ENCODE results near the gene MAGI1. TPM values are rescaled to one million over a fixed set of nuclear protein-coding genes. Genes with fewer than 3 reads are reported as not detected.
A peak's percentile ranks its signal among the peaks of the same experiment; 100 is the strongest.

MAGI1 gene
- total RNA-seq, 1 donor from 2014 or later = 49.8 TPM

GRCh38 chr3:65701516-65701915 lies 337.2 kb downstream of the MAGI1 start:
- Mint-ChIP-seq H3K4me3 (no peak overlapping the region), H3K9me3 (no peaks in the 10 kb centered on the region), H3K4me1 (no peaks in the 10 kb centered on the region), H3K27ac (ENCODE audit: unreplicated experiment) (no peak overlapping the region), H3K27me3 (ENCODE audit: low read depth) (no peaks in the 10 kb centered on the region), H3K36me3 (ENCODE audit: low read depth) (peaks cover 3% of the 10 kb centered on the region)
- TF ChIP-seq, protein P1, sequence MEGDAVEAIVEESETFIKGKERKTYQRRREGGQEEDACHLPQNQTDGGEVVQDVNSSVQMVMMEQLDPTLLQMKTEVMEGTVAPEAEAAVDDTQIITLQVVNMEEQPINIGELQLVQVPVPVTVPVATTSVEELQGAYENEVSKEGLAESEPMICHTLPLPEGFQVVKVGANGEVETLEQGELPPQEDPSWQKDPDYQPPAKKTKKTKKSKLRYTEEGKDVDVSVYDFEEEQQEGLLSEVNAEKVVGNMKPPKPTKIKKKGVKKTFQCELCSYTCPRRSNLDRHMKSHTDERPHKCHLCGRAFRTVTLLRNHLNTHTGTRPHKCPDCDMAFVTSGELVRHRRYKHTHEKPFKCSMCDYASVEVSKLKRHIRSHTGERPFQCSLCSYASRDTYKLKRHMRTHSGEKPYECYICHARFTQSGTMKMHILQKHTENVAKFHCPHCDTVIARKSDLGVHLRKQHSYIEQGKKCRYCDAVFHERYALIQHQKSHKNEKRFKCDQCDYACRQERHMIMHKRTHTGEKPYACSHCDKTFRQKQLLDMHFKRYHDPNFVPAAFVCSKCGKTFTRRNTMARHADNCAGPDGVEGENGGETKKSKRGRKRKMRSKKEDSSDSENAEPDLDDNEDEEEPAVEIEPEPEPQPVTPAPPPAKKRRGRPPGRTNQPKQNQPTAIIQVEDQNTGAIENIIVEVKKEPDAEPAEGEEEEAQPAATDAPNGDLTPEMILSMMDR (conservative IDR thresholded peaks at IDR 0.05) = no peak
- no peak for DNase-seq (ENCODE audit: low read depth, low spot score)

- Mint-ChIP-seq H3K4me3 (no peak overlapping the region), H3K27ac (ENCODE audit: unreplicated experiment) (no peak overlapping the region), H3K4me1 (peaks cover 6% of the 10 kb centered on the region), H3K36me3 (ENCODE audit: low read depth) (no peaks in the 10 kb centered on the region), H3K27me3 (ENCODE audit: low read depth) (no peaks in the 10 kb centered on the region), H3K9me3 (peaks cover 2% of the 10 kb centered on the region)
- no peak for DNase-seq (ENCODE audit: low read depth, low spot score)
- TF ChIP-seq, protein P1 (conservative IDR thresholded peaks at IDR 0.05) = peak; percentile 26
Observed at GRCh38 chr3:65689436-65689835, 349.3 kb downstream of the MAGI1 start.

DNA sequence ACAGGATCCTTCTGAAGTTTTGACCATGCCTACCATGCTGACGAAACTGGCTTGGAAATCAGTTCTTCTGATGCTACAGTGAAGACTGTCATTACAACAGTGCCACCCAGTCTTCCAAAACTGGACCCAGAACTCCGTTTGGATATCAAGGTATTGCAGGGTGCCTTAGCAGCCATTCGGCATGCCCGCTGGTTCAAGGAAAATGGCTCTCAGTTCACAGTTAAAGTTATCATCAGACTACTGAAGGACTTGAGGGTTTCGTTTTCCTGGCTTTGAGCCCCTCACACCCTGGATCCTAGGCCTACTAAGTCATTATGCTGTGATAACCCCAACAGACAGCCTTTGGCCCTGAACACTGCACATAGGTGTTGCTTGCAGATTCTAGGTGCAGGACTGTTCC lies 351.0 kb downstream of the MAGI1 start:
- H3K9me3 Mint-ChIP-seq = peaks cover 2% of the 10 kb centered on the region
- no peak for DNase-seq (ENCODE audit: low read depth, low spot score)
- no peak overlapping the region for H3K4me3 Mint-ChIP-seq
- peaks cover 6% of the 10 kb centered on the region for H3K4me1 Mint-ChIP-seq
- no peaks in the 10 kb centered on the region for H3K36me3 Mint-ChIP-seq (ENCODE audit: low read depth)
- TF ChIP-seq, protein P1 (conservative IDR thresholded peaks at IDR 0.05) = no peak
- no peak overlapping the region for H3K27ac Mint-ChIP-seq (ENCODE audit: unreplicated experiment)
- no peaks in the 10 kb centered on the region for H3K27me3 Mint-ChIP-seq (ENCODE audit: low read depth)

GRCh38 chr3:65685621-65686235 lies 353.0 kb downstream of the MAGI1 start:
- Mint-ChIP-seq H3K4me3 (no peak overlapping the region), H3K9me3 (peaks cover 2% of the 10 kb centered on the region), H3K27ac (ENCODE audit: unreplicated experiment) (no peak overlapping the region), H3K4me1 (peaks cover 6% of the 10 kb centered on the region), H3K27me3 (ENCODE audit: low read depth) (no peaks in the 10 kb centered on the region), H3K36me3 (ENCODE audit: low read depth) (no peaks in the 10 kb centered on the region)
- TF ChIP-seq, protein P1 (conservative IDR thresholded peaks at IDR 0.05) = no peak
- DNase-seq (ENCODE audit: low read depth, low spot score) = no peak

GRCh38 chr3:65678516-65678915 lies 360.2 kb downstream of the MAGI1 start:
- no peaks in the 10 kb centered on the region for H3K9me3 Mint-ChIP-seq
- H3K27ac Mint-ChIP-seq (ENCODE audit: unreplicated experiment) = peak overlapping the region; percentile 20
- H3K36me3 Mint-ChIP-seq (ENCODE audit: low read depth) = no peaks in the 10 kb centered on the region
- H3K27me3 Mint-ChIP-seq (ENCODE audit: low read depth) = no peaks in the 10 kb centered on the region
- TF ChIP-seq, protein P1 (conservative IDR thresholded peaks at IDR 0.05) = no peak
- no peak for DNase-seq (ENCODE audit: low read depth, low spot score)
- no peak overlapping the region for H3K4me3 Mint-ChIP-seq
- peaks cover 51% of the 10 kb centered on the region for H3K4me1 Mint-ChIP-seq

Measured in neural crest cell (in vitro differentiated cells).